ENCODE data around the gene FAM83E.

Gene FAM83E

GRCh38 chr19:48609571-48610108 is 5.2 kb downstream of the FAM83E start:
- Histone ChIP-seq H3K27me3 (ENCODE audit: control insufficient read depth, insufficient read depth, low read length) (no peaks in the 10 kb centered on the region), H3K4me1 (ENCODE audit: control insufficient read depth, insufficient read depth, low read length) (no peaks in the 10 kb centered on the region), H3K9ac (ENCODE audit: low read length) (no peak overlapping the region), H3K27ac (ENCODE audit: low read depth, low read length) (no peak overlapping the region), H3K36me3 (ENCODE audit: control insufficient read depth, insufficient read depth, low read length) (no peaks in the 10 kb centered on the region), H3K4me3 (ENCODE audit: low read length) (no peak overlapping the region)

- Histone ChIP-seq H3K27ac (ENCODE audit: low read depth, low read length) (no peak overlapping the region), H3K4me1 (ENCODE audit: control insufficient read depth, insufficient read depth, low read length) (no peaks in the 10 kb centered on the region), H3K36me3 (ENCODE audit: control insufficient read depth, insufficient read depth, low read length) (no peaks in the 10 kb centered on the region), H3K9ac (ENCODE audit: low read length) (no peak overlapping the region), H3K27me3 (ENCODE audit: control insufficient read depth, insufficient read depth, low read length) (no peaks in the 10 kb centered on the region), H3K4me3 (ENCODE audit: low read length) (no peak overlapping the region)
Measured at GRCh38 chr19:48608798-48609263, 6.0 kb downstream of the FAM83E start.

GRCh38 chr19:48607359-48607755 is 7.5 kb downstream of the FAM83E start:
- Histone ChIP-seq H3K27ac (ENCODE audit: low read depth, low read length) (no peak overlapping the region), H3K27me3 (ENCODE audit: control insufficient read depth, insufficient read depth, low read length) (no peaks in the 10 kb centered on the region), H3K4me3 (ENCODE audit: low read length) (no peak overlapping the region), H3K36me3 (ENCODE audit: control insufficient read depth, insufficient read depth, low read length) (no peaks in the 10 kb centered on the region), H3K9ac (ENCODE audit: low read length) (no peak overlapping the region), H3K4me1 (ENCODE audit: control insufficient read depth, insufficient read depth, low read length) (no peaks in the 10 kb centered on the region)

- H3K9ac ChIP-seq (ENCODE audit: low read length): no peak within 1 kb of the TSS
- no peaks in the 10 kb centered on the region for H3K27me3 ChIP-seq (ENCODE audit: control insufficient read depth, insufficient read depth, low read length)
- no peaks in the 10 kb centered on the region for H3K4me1 ChIP-seq (ENCODE audit: control insufficient read depth, insufficient read depth, low read length)
- no peak within 1 kb of the TSS for H3K27ac ChIP-seq (ENCODE audit: low read depth, low read length)
- no peak within 1 kb of the TSS for H3K4me3 ChIP-seq (ENCODE audit: low read length)
- no peaks in the 10 kb centered on the region for H3K36me3 ChIP-seq (ENCODE audit: control insufficient read depth, insufficient read depth, low read length)
Measured at GRCh38 chr19:48606463-48607358, 8.2 kb downstream of the FAM83E start, which contains the start of gene SPACA4. Gene SPACA4 (plus strand): TSS chr19:48606742. CDS start chr19:48606979, 237 bp downstream.

- Histone ChIP-seq H3K4me1 (ENCODE audit: control insufficient read depth, insufficient read depth, low read length) (no peaks in the 10 kb centered on the region), H3K36me3 (ENCODE audit: control insufficient read depth, insufficient read depth, low read length) (no peaks in the 10 kb centered on the region), H3K27me3 (ENCODE audit: control insufficient read depth, insufficient read depth, low read length) (no peaks in the 10 kb centered on the region), H3K4me3 (ENCODE audit: low read length) (no peak overlapping the region), H3K9ac (ENCODE audit: low read length) (no peak overlapping the region), H3K27ac (ENCODE audit: low read depth, low read length) (no peak overlapping the region)
Measured at GRCh38 chr19:48603850-48604249, 11.0 kb downstream of the FAM83E start.

- H3K9ac ChIP-seq (ENCODE audit: low read length): no peak overlapping the region
- no peaks in the 10 kb centered on the region for H3K4me1 ChIP-seq (ENCODE audit: control insufficient read depth, insufficient read depth, low read length)
- H3K4me3 ChIP-seq (ENCODE audit: low read length): no peak overlapping the region
- no peaks in the 10 kb centered on the region for H3K36me3 ChIP-seq (ENCODE audit: control insufficient read depth, insufficient read depth, low read length)
- no peaks in the 10 kb centered on the region for H3K27me3 ChIP-seq (ENCODE audit: control insufficient read depth, insufficient read depth, low read length)
- H3K27ac ChIP-seq (ENCODE audit: low read depth, low read length): no peak overlapping the region
Measured at GRCh38 chr19:48603449-48603848, 11.4 kb downstream of the FAM83E start.

GRCh38 chr19:48603001-48603400 is 11.9 kb downstream of the FAM83E start:
- Histone ChIP-seq H3K4me3 (ENCODE audit: low read length) (no peak overlapping the region), H3K36me3 (ENCODE audit: control insufficient read depth, insufficient read depth, low read length) (no peaks in the 10 kb centered on the region), H3K27ac (ENCODE audit: low read depth, low read length) (no peak overlapping the region), H3K27me3 (ENCODE audit: control insufficient read depth, insufficient read depth, low read length) (no peaks in the 10 kb centered on the region), H3K9ac (ENCODE audit: low read length) (no peak overlapping the region), H3K4me1 (ENCODE audit: control insufficient read depth, insufficient read depth, low read length) (no peaks in the 10 kb centered on the region)

GRCh38 chr19:48600679-48601417 is 14.0 kb downstream of the FAM83E start:
- Histone ChIP-seq H3K9ac (ENCODE audit: low read length) (no peak overlapping the region), H3K4me1 (ENCODE audit: control insufficient read depth, insufficient read depth, low read length) (no peaks in the 10 kb centered on the region), H3K27ac (ENCODE audit: low read depth, low read length) (no peak overlapping the region), H3K27me3 (ENCODE audit: control insufficient read depth, insufficient read depth, low read length) (no peaks in the 10 kb centered on the region), H3K4me3 (ENCODE audit: low read length) (no peak overlapping the region), H3K36me3 (ENCODE audit: control insufficient read depth, insufficient read depth, low read length) (no peaks in the 10 kb centered on the region)

- Histone ChIP-seq H3K9ac (ENCODE audit: low read length) (no peak overlapping the region), H3K27me3 (ENCODE audit: control insufficient read depth, insufficient read depth, low read length) (no peaks in the 10 kb centered on the region), H3K4me1 (ENCODE audit: control insufficient read depth, insufficient read depth, low read length) (no peaks in the 10 kb centered on the region), H3K36me3 (ENCODE audit: control insufficient read depth, insufficient read depth, low read length) (no peaks in the 10 kb centered on the region), H3K4me3 (ENCODE audit: low read length) (no peak overlapping the region), H3K27ac (ENCODE audit: low read depth, low read length) (no peak overlapping the region)
Measured at GRCh38 chr19:48598996-48599700, 15.7 kb downstream of the FAM83E start.

- H3K4me1 ChIP-seq (ENCODE audit: control insufficient read depth, insufficient read depth, low read length): no peaks in the 10 kb centered on the region
- no peak overlapping the region for H3K9ac ChIP-seq (ENCODE audit: low read length)
- no peaks in the 10 kb centered on the region for H3K27me3 ChIP-seq (ENCODE audit: control insufficient read depth, insufficient read depth, low read length)
- H3K27ac ChIP-seq (ENCODE audit: low read depth, low read length): no peak overlapping the region
- H3K4me3 ChIP-seq (ENCODE audit: low read length): no peak overlapping the region
- no peaks in the 10 kb centered on the region for H3K36me3 ChIP-seq (ENCODE audit: control insufficient read depth, insufficient read depth, low read length)
Measured at GRCh38 chr19:48596679-48597465, 18.0 kb downstream of the FAM83E start.

GRCh38 chr19:48596237-48596636 is 18.6 kb downstream of the FAM83E start:
- H3K36me3 ChIP-seq (ENCODE audit: control insufficient read depth, insufficient read depth, low read length): no peaks in the 10 kb centered on the region
- H3K27me3 ChIP-seq (ENCODE audit: control insufficient read depth, insufficient read depth, low read length): no peaks in the 10 kb centered on the region
- H3K4me1 ChIP-seq (ENCODE audit: control insufficient read depth, insufficient read depth, low read length): no peaks in the 10 kb centered on the region
- H3K27ac ChIP-seq (ENCODE audit: low read depth, low read length): no peak overlapping the region
- H3K9ac ChIP-seq (ENCODE audit: low read length): no peak overlapping the region
- no peak overlapping the region for H3K4me3 ChIP-seq (ENCODE audit: low read length)

All from rectal smooth muscle tissue (tissue), 1 donor.